Activated CD8-positive, alpha-beta memory T cell treated with anti-CD3 and anti-CD28 coated beads, Interleukin-2, amount 50 U/mL, for 1 hour (primary cell): Measurements from ENCODE around the gene PRKCE.
"Not testable (repeated sequence)": the region's sequence is repeated elsewhere in the genome, so short reads cannot be mapped to it uniquely, and the experiment has no call there.

Experiments used
- DNase-seq: peaks from one replicate; pipeline ENCODE4 v3.0.0-alpha.2; 2020; ENCODE audit errors: extremely low read depth

PRKCE gene

GRCh38 chr2:46193855-46194254, 542.4 kb downstream of the PRKCE start:
- DNase-seq, result no peak

- no peak for DNase-seq
Measured at GRCh38 chr2:46194856-46195255, 543.4 kb downstream of the PRKCE start.

GRCh38 chr2:46195819-46196218, 544.3 kb downstream of the PRKCE start:
- no peak for DNase-seq

- DNase-seq, result no peak
Measured at GRCh38 chr2:46196871-46197462, 545.5 kb downstream of the PRKCE start.

GRCh38 chr2:46197672-46198071, 546.2 kb downstream of the PRKCE start:
- no peak for DNase-seq

- no peak for DNase-seq
Measured at GRCh38 chr2:46198164-46198883, 546.8 kb downstream of the PRKCE start.

GRCh38 chr2:46198966-46199365, 547.5 kb downstream of the PRKCE start:
- DNase-seq, result no peak

GRCh38 chr2:46200100-46200690, 548.7 kb downstream of the PRKCE start:
- no peak for DNase-seq

GRCh38 chr2:46200861-46201605, 549.6 kb downstream of the PRKCE start:
- no peak for DNase-seq

GRCh38 chr2:46202453-46202852, 551.0 kb downstream of the PRKCE start:
- no peak for DNase-seq

- no peak for DNase-seq
Measured at GRCh38 chr2:46202987-46203386, 551.5 kb downstream of the PRKCE start.

- DNase-seq, result not testable (repeated sequence)
Measured at GRCh38 chr2:46203636-46204035, 552.2 kb downstream of the PRKCE start.

- no peak for DNase-seq
Measured at GRCh38 chr2:46207591-46207990, 556.1 kb downstream of the PRKCE start.

GRCh38 chr2:46208766-46209165, 557.3 kb downstream of the PRKCE start:
- DNase-seq, result no peak

GRCh38 chr2:46210063-46210462, 558.6 kb downstream of the PRKCE start:
- no peak for DNase-seq

- no peak for DNase-seq
Measured at GRCh38 chr2:46211461-46211860, 560.0 kb downstream of the PRKCE start.

- DNase-seq, result no peak
Measured at GRCh38 chr2:46213906-46214305, 562.4 kb downstream of the PRKCE start.

- no peak for DNase-seq
Measured at GRCh38 chr2:46216213-46216612, 564.7 kb downstream of the PRKCE start.

- not testable (repeated sequence) for DNase-seq
Measured at GRCh38 chr2:46223514-46223913, 572.0 kb downstream of the PRKCE start.

GRCh38 chr2:46225150-46225625, 573.7 kb downstream of the PRKCE start:
- DNase-seq, result no peak

GRCh38 chr2:46225730-46226129, 574.3 kb downstream of the PRKCE start:
- no peak for DNase-seq

- DNase-seq, result no peak
Measured at GRCh38 chr2:46226620-46227019, 575.1 kb downstream of the PRKCE start.
